ENCODE data around the gene HNRNPL. TPM values are rescaled to one million over a fixed set of nuclear protein-coding genes. Genes with fewer than 3 reads are reported as not detected.

HNRNPL gene
- total and polyA plus RNA-seq, 9 of the 15 experiments (the other 6 are each of a cell fraction or from before 2014, with no cell fraction given) = 39.5 to 610 (median 299) TPM

DNA sequence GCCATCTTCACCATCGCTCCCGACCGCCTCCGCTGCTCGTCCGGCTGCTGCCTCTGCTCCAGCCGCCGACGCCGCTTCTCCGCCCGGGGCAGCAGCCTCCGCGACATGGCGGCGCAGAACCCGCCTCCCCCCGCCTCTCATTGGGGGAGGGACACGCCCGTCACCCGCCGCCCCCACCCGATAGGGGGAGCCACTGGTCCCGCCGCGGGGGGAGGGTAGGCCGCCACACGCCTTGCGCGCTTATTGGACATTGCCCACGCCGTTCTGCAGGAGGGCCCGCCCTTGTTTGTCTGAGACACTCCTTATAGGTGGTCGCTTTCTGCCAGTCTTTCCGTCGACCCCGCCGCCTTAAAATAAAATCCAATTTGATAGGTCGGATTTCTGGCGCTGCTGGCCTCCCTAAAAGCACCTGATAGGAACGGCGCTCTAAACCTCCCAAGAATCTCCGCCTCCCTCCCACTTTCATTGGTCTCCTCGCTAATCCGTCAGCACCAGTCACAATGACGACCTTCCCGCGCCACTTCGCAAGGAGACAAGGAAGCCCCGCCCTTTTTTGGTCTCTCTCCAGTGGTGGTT lies at the start of gene HNRNPL (continued):
- TF ChIP-seq ZNF175 (CRISPR knock-in tag; IDR thresholded peaks at IDR 0.05; ENCODE audit: low read depth) = no peak
- TF ChIP-seq SIN3B (IDR thresholded peaks at IDR 0.05; ENCODE audit: low read depth) = peak; percentile 69; the same call in 1 of the 2 replicates
- no peak for TF ChIP-seq ZNF778 (CRISPR knock-in tag; IDR thresholded peaks at IDR 0.05)
- TF ChIP-seq ARID4B (CRISPR knock-in tag; IDR thresholded peaks at IDR 0.05) = no peak
- no peak for TF ChIP-seq GATA2 (CRISPR knock-in tag; IDR thresholded peaks at IDR 0.05)
- TF ChIP-seq NFIC (IDR thresholded peaks at IDR 0.05) = no peak
- no peak for TF ChIP-seq ATF2 (CRISPR knock-in tag; IDR thresholded peaks at IDR 0.05)
- no peak for TF ChIP-seq MXI1 (IDR thresholded peaks at IDR 0.05; ENCODE audit: low read depth, low read length)
- peak; percentile 34; the same call in 1 of the 2 replicates for TF ChIP-seq E2F4 (CRISPR knock-in tag; IDR thresholded peaks at IDR 0.05; ENCODE audit: low read depth)
- TF ChIP-seq PPARD (CRISPR knock-in tag; IDR thresholded peaks at IDR 0.05) = no peak
- 0 out of 2 replicates have a peak, but pooled peaks have one; percentile 15 for TF ChIP-seq TAF7 (tag; IDR thresholded peaks at IDR 0.05)
- no peak for TF ChIP-seq TGIF2 (CRISPR knock-in tag; IDR thresholded peaks at IDR 0.05)
- TF ChIP-seq, protein P1, sequence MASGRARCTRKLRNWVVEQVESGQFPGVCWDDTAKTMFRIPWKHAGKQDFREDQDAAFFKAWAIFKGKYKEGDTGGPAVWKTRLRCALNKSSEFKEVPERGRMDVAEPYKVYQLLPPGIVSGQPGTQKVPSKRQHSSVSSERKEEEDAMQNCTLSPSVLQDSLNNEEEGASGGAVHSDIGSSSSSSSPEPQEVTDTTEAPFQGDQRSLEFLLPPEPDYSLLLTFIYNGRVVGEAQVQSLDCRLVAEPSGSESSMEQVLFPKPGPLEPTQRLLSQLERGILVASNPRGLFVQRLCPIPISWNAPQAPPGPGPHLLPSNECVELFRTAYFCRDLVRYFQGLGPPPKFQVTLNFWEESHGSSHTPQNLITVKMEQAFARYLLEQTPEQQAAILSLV (tag; IDR thresholded peaks at IDR 0.05) = no peak
- TF ChIP-seq MED1 (CRISPR knock-in tag; IDR thresholded peaks at IDR 0.05; ENCODE audit: borderline replicate concordance) = no peak
- peak in 1 of 2 experiments; percentile 72; a peak in 2 of 4 replicates for TF ChIP-seq FOXK2 (conservative IDR thresholded peaks at IDR 0.05 in 1 of 2, IDR thresholded peaks at IDR 0.05 in 1 of 2; ENCODE audit: low read depth in 2 of 2)
- peak; percentile 75 for TF ChIP-seq NR2C1 (IDR thresholded peaks at IDR 0.05)
- peak; percentile 77 for TF ChIP-seq NR2C1 (tag; IDR thresholded peaks at IDR 0.05)
- peak; percentile 100 for TF ChIP-seq CTCFL (IDR thresholded peaks at IDR 0.05; ENCODE audit: borderline replicate concordance, insufficient read depth, low read depth, low read length, poor library complexity, severe bottlenecking)
